ENCODE results near the gene EYA4.
"Not testable (repeated sequence)": the region's sequence is repeated elsewhere in the genome, so short reads cannot be mapped to it uniquely, and the experiment has no call there.

EYA4 gene

GRCh38 chr6:133542056-133542821 lies 301.1 kb downstream of the EYA4 start:
- no peak for DNase-seq

GRCh38 chr6:133544419-133544818 lies 303.3 kb downstream of the EYA4 start:
- no peak for DNase-seq

GRCh38 chr6:133546098-133546497 lies 304.9 kb downstream of the EYA4 start:
- DNase-seq, result no peak

GRCh38 chr6:133547136-133547535 lies 306.0 kb downstream of the EYA4 start:
- no peak for DNase-seq

- no peak for DNase-seq
Observed at GRCh38 chr6:133548423-133549159, 307.4 kb downstream of the EYA4 start.

- DNase-seq, result no peak
Observed at GRCh38 chr6:133549371-133549801, 308.2 kb downstream of the EYA4 start.

- no peak for DNase-seq
Observed at GRCh38 chr6:133550026-133550425, 308.9 kb downstream of the EYA4 start.

GRCh38 chr6:133551436-133551835 lies 310.3 kb downstream of the EYA4 start:
- no peak for DNase-seq

- DNase-seq, result no peak
Observed at GRCh38 chr6:133551847-133552341, 310.7 kb downstream of the EYA4 start.

- DNase-seq, result no peak
Observed at GRCh38 chr6:133553652-133554051, 312.5 kb downstream of the EYA4 start.

GRCh38 chr6:133554121-133554520 lies 313.0 kb downstream of the EYA4 start:
- DNase-seq, result not testable (repeated sequence)

GRCh38 chr6:133555685-133556084 lies 314.5 kb downstream of the EYA4 start:
- DNase-seq, result no peak

- DNase-seq, result no peak
Observed at GRCh38 chr6:133559926-133560325, 318.8 kb downstream of the EYA4 start.

- no peak for DNase-seq
Observed at GRCh38 chr6:133567636-133568035, 326.5 kb downstream of the EYA4 start.

- no peak for DNase-seq
Observed at GRCh38 chr6:133568970-133569889, 328.1 kb downstream of the EYA4 start.

GRCh38 chr6:133571681-133572080 lies 330.5 kb downstream of the EYA4 start:
- no peak for DNase-seq

GRCh38 chr6:133577851-133578250 lies 336.7 kb downstream of the EYA4 start:
- no peak for DNase-seq

Measured in T-helper 9 cell (primary cell).